ENCODE data around the gene PXDN. TPM values are rescaled to one million over a fixed set of nuclear protein-coding genes. Genes with fewer than 3 reads are reported as not detected.

Gene PXDN
- polyA plus RNA-seq, 10 donors, result 134 to 247 (median 172) TPM

DNA sequence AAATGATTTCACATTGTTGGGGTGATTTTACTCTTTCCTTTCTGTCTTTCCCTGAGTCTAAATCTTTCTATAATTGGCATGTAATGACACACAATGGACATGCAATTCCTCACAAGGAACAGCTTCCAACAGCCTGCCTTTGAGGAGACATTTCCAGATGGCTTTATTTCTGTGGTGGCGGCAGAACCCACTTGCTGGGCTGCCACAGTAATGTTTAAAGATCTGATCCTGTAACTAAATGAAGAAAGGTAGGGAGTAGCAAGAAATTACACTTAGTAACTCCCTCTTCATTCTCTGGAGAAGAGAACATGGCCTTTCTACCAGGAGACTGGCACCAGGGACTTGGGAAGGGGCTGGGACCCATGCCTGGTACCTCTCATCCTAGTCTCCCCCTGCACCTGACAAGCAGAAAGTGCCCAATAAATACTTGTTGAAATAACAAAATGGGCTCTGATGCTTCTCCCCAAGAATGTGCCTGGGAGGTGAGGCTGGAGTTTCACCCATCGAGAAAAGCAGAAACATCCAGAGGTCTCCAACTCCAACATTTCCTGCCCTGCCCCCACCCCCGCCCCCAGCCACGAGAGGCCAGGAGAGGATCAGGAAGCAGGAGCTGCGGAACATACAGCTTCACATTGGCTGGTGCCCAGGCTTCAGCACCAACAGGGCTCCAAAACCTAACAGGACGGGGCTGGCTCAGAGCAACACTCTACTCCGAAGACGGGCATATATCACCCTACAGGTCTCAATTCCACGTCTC is 92.1 kb downstream of the PXDN start:
- DNase-seq, result peak in 2 of 3 donors; percentile 38 to 70

DNA sequence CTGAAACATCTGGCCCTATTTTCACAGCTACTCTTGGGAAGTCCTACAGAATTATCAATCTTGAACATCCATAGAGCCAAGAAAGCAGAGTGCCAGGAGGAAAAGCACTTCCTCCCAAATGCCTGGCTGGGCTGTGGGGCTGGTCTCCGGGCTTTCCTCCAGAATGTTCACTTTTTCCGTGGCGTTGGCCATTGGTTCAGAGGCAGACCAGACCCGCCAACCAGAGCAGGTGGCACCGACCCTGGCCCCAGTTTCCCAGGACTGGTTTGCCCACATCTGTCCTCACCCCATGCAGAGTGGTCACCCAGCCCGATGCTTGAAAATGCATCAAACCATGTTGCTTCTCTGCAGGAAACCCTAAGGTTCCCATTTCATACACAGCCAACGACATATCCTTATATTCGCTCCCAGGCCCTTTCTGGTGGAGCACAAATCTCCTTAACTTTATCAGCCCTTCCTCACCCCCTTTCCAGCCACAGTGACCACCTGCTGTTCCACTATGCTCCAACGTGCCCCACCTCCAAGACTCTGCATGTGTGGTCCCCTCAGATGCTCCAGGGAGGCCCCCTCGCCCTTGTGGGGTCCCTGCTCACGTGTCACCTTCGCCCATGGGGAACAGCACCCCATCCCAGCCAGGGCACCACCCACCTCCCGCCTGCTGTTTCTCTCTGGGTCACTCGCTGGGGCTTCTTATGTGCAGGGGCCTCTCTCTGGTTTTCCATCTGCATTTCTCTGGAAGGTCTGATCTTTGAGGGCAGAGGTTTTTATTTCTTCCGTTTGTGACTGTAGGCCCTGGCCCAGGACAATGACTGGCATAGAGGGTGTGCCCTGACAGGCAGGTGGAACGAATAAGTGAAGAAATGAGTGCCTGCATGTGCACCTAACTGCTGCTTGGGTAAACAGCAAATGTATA is 92.9 kb downstream of the PXDN start:
- peak in 2 of 3 donors; percentile 39 to 47 for DNase-seq

DNA sequence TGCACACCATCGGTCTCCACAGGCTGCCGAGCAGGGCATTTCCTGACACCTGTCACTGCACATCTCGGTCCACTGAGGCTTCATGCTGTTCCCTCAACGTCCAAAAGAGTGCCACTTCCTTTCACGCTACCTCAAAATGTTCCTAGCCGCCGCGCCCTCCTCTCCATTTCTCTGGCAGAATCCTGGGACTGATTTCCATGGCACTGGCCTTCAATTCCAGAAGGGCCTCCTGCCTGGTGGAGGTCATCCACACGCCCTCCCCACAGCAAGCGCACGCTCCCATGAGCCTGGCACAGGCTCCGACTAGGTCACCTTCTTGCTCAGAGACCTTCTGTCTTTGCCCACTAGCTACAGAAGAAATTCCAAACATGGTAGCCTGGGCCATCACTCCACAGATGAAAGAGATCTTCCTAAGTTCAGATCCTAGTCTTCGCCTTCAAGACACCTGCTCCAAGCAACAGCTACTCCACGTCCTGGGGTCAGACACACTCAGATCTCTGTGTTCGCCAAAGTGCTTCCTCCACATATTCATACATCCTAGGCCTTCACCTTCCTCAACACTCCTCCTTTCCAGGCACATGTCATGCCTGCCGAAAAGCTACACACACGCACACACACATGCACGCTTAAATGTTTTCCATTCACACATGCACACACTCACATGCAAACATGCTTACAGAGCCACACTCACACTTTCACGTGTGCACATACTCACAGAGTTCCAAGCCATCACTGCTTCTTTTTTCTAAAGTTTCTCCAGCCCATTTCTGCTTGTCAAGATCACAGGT is 94.0 kb downstream of the PXDN start:
- DNase-seq, result no peak

- no peak for DNase-seq
Measured at GRCh38 chr2:1649103-1650084, 94.9 kb downstream of the PXDN start.

DNA sequence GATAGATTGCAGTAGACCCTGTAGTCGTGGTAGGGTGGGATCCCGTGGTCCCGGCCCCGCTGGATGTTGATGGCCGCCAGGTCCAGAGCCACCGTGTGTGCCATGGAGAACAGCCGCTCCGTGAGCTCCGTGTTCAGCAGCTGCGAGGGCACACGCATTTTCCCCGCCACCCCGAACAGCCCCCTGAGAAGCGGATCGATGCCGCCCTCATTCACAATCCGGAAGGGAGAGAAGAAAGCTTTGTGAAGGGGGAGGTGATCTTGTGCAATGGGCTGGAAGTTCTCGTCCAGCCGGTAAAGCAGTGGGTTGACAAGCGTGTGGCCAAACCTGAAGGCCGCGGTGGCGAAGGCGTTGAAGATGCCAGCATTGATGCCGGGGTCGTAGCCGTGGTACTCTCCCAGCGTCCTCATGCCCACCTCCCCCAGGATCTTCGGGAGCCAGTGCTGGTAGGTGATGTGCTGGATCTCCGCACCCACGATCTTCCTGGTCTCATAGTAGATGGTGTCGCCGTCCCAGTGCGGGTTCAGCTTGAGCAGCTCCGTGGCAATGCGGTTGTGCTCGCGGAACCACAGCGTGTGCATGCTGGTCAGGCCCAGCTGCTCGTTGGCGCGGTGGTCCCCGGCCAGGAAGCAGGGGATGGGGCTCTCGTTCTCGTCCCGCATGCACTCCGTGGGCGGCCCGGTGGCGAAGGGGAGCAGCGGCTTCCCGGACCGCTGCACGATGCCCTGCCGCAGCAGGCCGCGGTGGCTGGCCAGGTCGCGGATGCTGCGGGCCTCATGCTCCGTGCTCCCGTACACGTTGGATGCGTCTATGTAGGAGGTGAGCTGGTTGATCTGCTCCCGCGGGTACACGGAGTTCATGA is 95.8 kb downstream of the PXDN start:
- DNase-seq, result no peak

- DNase-seq, result no peak
Measured at GRCh38 chr2:1647417-1648240, 96.7 kb downstream of the PXDN start.

GRCh38 chr2:1645761-1646476 is 98.4 kb downstream of the PXDN start:
- peak in 1 of 3 donors; percentile 23 for DNase-seq

DNA sequence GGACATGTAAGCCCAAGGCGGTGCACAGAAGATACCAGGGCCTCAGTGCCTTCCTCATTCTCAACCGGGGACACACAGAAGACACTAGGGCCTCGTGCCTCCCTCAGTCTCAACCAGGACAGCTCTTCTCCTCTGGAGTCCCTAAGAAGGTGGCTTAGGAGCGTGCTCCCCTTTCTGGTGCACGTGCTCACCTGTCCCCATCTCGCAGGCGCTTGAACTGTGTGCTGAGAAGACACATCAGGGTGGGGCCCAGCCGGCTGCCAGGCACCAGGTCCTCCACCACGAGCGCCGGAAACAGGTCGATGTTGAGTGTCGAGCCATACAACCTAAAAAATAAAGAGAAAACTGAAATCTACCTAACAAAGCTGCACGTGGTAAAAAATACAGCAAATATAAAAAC is 99.9 kb downstream of the PXDN start:
- no peak for DNase-seq

- DNase-seq, result no peak
Measured at GRCh38 chr2:1642993-1643619, 101.2 kb downstream of the PXDN start.

GRCh38 chr2:1642066-1642861 is 102.1 kb downstream of the PXDN start:
- DNase-seq, result no peak

GRCh38 chr2:1641523-1641922 is 102.8 kb downstream of the PXDN start:
- no peak for DNase-seq

GRCh38 chr2:1640301-1641135 is 103.8 kb downstream of the PXDN start:
- DNase-seq, result no peak

- no peak for DNase-seq
Measured at GRCh38 chr2:1639086-1639858, 105.0 kb downstream of the PXDN start.

DNA sequence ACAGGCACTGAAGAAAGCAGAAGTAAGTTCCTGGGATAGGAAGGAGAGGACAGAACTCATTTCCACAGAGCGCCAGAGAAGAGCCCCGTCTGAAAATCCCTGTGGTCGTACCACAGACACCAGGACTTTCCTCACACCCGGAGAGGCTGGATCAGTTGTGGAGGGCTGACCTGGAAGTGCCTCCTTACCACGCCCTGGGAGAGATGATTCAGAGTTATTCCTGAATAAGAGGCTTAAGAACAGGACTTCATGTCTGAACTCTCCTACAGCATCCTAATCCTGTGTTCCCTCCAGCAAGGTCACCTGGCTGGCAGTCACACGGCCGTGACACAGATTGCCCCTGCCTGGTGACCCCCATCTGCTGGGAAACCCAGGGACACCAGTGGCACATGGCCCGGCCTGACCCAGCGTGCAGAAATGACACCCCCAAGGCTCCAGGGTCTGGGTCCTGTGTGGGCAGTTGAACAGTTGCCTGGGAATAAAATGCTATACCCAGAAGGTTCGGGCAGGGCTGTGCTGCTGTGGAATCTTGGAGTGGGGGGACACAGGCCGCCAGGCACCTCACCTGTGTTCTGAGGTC is 105.9 kb downstream of the PXDN start:
- no peak for DNase-seq
